Left renal pelvis (tissue), 4 donors: ENCODE results near the gene MYO5A. TPM values are rescaled to one million over a fixed set of nuclear protein-coding genes. Genes with fewer than 3 reads are reported as not detected.
"Not testable (repeated sequence)": the region's sequence is repeated elsewhere in the genome, so short reads cannot be mapped to it uniquely, and the experiment has no call there.

ENCODE experiments used
- DNase-seq, 4 donors: peaks; one replicate each; pipeline ENCODE4 v3.0.0-alpha.2; 2013; ENCODE audit warnings: low read depth in 4 of 4, low spot score in 3 of 4
- polyA plus RNA-seq, 4 donors: library from polyadenylated mRNA; unstranded; fragments of 120-200 nt; gene quantifications; one replicate each; pipeline ENCODE4 v1.2.1, GENCODE V29; 2013; ENCODE audit not compliant: insufficient read length in 4 of 4

The MYO5A gene
- polyA plus RNA-seq, 4 donors = 7.2 to 10.4 (median 8.0) TPM

DNA sequence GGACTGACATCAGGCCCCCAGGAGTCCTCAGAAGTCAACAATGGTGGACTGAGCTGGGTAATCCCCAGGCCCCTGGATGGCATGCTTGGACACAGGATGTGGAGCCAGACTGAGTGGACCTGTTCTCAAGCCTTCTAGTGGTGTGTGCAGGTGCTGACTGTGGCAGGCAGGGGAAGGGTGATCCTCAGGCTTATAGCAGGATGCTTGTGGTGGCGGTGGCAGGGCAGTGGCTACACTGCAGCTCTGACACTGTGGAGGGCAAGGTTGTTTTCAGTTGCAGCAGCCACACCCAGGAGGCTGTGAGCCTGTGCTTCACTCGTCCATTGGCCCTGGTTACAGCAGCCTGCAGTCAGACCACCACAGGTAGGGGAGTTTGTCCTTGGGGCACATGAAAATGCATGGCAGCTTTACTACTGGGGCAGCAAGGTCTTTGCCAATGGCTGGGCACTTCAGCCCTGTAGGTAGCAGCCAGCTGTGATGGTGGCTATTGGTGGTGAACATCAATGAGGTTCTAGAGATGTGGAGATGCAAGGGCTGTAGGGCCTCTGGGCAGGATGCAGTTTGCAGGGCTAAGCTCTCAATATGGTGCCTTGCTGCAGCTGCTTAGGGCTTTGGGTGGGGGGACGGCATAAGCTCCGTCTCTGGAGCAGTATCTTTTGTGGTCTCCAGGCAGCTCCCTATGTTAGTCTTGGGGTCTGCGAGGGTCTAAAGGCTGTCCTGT lies 17.5 kb upstream of the MYO5A start:
- no peak for DNase-seq

DNA sequence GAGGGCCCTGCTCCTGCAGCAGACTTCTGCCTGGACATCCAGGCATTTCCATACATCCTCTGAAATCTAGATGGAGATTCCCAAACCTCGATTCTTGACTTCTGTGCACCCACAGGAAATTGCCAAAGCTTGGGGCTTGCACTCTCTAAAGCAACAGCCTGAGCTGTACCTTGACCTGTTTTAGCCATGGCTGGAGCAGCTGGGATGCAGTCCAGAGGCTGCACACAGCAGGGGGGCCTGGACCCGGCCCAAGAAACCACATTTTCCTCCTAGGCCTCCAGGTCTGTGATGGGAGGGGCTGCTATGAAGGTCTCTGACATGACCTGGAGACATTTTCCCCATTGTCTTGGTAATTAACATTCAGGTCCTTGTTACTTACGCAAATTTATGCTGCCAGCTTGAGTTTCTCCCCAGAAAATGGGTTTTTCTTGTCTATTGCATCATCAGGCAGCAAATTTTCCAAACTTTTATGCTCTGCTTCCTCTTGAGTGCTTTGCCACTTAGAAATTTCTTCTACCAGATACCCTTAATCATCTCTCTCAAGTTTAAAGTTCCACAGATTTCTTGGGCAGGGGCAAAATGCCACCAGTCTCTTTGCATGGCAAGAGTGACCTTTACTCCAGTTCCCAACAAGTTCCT lies 11.8 kb upstream of the MYO5A start:
- DNase-seq = no peak

DNA sequence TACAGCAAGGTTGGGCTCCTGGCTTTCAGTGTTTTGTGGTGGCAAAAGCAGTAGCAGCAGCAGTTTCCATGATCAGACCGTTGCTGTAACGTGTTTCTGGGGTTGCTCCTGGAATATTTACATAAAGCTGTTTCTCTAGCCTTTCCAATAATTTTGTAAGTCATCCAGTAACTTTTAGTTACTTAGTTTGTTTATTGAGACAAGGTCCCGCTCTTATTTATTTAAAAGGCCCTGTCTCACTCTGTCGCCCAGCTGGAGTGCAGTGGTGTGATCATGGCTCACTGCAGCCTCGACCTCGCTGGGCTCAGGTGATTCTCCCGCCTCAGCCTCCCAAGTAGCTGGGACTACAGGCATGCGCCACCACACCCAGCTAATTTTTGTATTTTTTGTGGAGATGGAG lies 8.8 kb upstream of the MYO5A start:
- no peak for DNase-seq

DNA sequence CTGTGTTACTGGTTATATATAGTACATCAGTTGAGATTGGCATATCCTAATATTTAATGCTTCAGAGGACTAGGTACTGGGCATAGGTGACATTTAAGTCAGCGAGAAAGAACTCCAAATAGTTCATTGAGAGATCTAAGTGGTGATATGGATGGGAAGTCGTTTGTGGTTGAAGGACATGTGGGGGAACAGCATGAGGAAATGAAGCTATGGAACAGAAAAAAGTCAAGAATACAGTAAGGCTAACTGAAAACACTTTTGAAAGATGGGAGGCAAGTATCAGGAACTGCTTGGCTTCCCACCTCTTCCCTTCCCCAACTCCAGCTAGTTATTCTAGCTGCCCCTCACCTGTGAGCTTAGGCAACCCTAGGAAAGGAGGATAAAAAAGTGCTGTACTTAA lies 3.7 kb upstream of the MYO5A start:
- DNase-seq = no peak

DNA sequence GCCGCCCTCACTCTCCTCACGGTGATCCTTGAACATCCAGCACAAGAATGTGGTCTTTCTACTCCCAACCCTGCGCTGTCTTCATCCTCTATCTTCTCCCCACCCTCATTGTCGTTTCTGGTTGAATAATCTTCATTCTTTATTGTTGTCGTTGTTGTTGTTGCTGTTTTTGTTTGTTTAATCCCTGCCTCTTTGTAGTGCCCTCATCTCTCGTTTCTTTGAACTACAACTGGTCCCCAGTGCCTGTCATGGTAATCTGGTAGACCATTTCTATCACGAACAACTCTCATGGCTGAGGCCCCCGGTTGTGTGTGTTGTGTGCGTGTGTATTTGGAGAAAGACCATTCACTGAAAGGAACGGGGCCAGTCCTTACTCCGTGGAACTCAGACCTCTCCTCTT lies 1.3 kb upstream of the MYO5A start:
- no peak for DNase-seq

DNA sequence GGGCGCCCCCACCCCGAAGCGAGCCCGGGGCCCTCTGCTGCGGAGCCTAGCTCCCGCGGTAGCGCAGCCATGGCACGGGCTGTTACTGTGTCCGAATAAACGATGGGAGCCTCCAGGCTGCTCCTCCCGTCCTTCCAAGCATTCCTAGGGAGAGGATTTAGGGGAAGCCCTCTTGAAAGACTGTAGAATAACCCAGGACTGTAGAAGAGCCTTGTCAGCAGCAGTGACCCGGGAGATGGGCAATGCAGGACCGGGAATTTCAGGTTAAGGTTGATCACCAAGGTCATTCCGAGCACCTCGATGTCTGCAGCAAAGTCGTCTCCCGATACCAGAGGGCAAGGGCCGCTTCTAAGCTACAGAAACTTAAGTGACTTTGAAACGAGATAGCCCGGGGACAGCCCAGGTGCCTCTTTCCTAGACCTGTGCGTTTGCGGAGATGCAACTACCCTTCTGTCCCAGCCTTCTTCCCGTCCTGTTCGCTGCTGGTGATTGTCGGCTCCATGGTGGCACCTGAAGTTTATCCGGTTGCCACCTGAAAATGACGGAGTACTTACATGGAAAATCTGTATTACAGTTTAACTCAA lies 753 bp upstream of the MYO5A start:
- DNase-seq = peak in 1 of 4 donors; percentile 12

DNA sequence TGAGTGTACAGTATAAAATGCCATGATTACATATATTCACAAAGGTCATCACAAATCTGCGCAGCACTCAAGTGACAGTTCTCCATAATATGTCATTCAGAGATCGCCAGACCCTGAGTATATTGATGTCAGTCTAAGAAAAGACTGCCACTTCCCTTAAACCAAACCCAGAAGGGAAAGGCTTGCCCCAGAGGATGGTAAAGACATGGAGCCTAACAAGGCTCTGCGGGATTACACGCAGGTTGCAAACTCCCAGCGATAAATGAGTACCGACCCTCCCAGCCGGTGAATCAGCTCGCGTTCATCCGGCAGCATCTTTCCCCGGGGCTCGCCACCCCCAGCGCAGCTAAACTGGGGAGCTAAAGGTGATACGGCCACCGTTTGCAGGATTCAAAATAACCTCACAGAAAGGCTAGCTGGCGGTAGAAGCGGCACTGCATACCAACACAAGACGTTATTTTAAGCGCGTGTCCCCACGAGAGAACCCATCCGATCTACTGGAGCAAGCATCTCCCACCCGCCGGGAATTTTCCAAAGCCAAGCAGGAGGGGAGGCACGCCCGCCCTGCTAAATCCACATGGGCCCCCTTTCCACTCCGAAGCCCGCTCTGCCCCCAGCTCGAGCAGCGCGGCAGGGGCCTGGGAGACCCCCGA lies 643 bp downstream of the MYO5A start:
- peak in 2 of 4 donors; percentile 6 to 16 for DNase-seq

DNA sequence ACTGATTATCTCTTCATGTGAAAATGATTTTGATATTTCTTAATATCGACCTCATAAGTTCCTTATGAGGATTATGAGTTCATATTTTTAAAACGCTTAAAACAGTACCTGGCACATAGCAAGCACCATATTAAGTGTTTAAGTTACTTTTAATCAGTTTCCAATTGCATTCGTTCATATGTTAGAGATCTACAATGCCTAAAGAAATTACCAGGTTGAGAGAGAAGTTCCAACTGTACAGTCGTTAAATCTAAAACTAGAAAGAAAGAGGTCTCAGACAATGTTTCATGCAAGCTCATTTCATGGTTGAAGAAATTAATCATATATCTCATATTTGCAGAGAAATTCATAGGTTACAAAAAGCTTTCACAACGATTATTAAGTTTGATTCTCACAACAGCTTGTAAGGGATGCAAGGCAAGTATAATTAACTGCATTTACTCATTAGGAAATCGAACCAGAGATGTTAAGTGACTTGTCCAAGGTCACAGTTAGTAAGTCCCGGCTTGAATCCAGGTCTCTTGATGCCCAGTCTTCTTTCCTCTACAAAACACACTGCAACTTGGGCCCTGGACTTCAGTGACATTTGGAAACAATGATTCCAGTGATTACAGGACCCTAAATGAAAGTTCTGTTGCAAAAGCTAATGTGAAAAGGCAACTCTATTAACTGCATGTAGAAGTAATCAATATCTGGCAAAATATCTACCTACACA lies 1.3 kb downstream of the MYO5A start:
- DNase-seq = no peak

DNA sequence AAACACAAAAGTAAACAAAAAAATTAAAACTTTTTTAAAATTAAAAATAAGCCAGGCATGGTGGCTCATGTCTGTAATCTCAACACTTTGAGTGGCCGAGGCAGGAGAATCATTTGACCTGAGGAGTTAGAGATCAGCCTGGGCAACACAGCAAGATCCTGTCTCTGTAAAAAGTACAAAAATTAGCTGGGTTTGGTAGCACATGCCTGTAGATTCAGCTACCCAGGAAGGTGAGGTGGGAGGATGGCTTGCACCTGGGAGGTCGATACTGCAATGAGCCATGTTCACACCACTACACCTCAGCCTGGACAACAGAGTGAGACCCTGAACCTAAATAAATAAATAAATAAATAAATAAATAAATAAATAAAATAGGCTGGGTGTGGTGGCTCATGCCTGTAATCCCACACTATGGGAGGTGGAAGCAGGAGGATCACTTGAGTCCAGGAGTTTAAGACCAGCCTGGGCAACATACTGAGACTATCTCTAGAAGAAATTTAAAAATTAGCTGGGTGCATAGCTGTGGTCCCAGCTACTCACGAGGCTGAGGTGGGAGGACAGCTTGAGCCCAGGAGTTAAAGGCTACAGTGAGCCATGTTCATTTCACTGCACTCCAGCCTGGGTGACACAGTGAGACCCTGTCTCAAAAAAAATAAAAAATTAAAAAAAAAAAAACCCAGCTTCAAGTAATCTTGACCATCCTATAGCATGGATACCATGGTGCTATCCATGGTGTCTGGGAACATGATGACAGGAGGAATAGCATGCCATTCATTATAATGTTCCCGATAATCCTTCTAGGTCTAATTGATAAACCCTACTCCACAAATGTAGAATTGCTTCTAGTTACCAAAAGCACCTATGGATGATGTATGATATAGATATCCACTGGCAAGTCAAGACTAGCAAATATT lies 4.2 kb downstream of the MYO5A start:
- DNase-seq = no peak

DNA sequence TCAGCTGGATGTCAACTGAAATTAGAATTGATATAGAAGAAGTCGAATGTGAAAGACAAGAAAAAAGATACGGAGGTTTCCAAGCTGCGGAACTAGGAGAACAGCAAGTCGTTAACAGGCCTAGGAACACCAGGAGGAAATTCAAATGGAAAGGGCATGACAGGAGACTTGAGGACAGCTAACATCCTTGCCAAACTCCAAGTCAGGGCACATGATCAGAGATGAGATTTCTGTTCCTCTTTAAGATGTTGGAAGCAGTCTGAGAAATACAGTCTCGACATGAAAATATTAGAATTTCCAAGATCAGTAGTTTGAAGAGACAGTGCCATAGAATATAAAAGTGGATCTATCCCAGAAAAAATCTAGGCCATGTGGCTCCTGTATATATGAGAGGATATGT lies 5.0 kb downstream of the MYO5A start:
- no peak for DNase-seq

DNA sequence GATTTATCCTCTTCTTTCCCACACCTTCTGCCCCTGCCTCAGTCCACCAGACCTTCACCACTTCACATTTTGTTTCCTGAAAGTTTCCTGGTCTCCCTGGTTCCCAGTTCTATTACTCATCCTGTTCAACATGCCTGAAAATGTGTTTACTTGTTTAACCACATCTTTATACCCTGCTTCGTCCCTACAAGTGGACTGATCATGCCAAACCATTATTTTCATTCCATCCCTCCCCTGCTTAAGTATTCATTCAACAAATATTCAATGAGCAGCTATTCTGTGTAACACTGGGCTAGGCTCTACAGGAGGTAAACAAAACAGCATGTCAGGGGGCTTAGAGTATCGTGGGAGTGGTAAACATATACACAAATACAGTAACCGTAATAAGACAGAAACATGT lies 5.5 kb downstream of the MYO5A start:
- no peak for DNase-seq

DNA sequence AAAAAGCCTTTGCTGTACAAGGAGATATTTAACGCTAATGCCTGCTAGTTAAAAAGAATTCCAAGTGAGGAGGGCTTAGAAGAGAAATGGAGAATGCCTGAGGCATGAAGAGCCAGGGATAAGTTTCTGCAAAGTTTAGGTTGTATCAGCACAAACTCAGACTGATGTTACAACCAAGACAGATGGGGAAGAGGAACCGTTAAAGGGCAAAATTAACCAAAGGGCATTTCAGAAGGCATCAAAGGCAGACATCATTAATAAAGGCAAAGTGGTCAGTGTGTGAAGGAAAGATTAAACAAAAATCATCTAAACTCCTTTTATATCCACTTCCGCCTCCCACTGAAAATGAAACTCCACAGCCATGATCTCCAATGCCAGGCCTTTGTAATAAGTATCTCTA lies 7.0 kb downstream of the MYO5A start:
- DNase-seq = no peak

DNA sequence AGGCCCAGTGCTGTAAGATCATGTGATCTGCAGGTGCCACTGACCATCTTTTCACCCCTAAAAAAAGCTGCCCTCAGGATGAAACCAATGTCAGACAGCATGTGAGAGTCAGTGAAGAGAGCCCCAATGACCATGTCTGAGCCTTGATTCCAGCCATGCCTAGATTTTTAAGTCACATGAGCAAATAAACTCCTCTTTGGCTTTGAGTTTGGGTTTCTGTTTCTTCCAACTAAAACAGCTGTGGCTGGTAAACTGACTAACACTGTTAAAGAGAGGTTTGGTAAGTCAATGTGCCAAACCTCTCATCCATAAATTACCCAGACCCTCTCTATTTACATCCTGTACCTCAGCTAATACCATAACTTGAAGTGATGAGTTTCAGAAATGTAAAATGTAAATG lies 8.3 kb downstream of the MYO5A start:
- no peak for DNase-seq

DNA sequence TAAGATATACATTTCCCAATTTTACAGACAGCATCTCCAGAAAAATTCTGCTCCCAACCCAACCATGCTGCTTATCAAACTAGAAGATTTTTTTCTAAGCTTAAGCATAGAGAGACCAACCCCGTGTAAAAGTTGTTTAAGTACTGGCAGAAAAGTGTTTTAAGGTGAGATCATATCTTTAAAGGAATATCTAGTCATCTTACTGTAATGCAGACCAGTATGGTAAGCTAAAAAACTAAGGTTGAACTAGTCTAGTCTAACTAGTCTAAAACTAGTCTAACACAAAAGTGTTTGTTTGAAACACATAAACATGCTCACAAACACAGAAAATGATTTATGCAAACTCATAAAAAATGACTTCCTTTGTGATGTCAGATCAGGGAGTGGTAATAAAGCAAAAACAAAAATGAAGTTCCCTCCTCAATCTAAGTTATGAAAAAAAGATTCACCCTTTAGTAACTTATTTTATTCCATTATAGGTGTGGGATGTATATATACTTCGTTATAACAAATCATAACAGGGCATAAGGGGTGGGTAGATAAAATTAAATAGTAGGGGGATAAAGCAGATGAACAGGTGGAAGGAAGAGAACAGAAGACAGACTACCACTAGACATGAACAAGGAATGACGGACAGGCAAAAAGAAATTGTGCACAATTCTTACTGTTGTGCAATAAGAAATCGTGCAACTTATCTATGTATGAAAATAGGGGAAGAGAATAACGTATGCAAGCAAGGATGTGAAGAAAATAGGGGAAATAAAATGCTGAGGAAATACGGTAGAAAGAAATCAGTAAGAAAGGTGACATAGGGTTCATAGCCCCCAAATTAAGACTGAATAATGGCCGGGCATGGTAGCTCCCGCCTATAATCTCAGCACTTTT lies 10.0 kb downstream of the MYO5A start:
- no peak for DNase-seq

DNA sequence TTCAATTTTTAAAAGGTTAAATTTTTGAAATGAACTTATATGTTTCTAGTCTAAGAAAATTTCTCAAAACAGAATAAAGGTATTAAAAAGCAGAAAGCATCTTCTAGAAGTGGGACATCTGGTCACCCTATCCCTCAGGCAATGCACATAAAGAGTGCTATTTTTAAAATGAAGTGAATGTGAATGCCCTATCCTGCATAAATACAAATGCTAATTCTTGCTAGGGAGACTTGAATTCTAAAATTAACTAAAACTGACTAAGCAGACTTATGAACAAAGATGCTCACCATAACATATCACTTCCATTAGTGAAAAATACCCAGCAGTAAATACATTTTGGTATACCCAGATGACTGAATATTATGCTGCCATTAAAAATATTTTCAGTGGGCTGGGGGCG lies 11.7 kb downstream of the MYO5A start:
- DNase-seq = no peak

DNA sequence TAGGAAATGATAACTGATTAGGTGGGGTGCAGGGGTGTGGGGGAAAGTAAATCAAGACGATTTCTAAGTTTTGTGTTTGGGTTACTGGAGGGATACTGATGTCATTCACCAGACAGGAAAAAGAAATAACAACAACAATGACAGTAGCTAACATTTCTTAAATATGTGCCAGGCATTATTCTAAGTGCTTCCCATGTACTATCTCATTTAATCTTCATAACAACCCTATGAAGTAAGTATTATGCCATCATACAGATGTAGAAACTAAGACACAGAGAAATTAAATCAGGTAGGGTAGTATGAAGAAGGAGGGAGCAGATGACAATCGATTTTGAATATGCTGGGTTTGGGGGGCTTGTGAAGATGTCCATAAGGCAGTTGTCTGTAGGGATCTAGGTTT lies 13.3 kb downstream of the MYO5A start:
- DNase-seq = no peak

DNA sequence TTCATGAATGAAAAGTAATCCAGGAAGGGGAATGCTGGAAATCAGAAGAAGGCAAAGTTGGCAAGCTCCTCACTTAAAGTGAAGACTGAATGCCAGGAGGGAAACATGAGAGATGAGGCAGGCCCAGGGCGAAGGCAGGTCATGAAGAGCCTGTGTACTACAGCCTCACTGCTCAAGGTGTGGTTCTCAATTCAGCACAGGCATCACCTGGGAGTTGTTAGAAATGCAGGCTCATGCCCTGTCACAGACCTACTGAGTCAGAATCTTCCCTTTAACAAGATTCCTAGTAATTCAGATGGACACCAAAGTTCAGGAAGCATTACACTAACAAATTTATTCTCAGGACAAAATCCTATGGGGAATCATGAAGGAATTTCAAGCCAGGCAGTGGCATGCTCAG lies 14.2 kb downstream of the MYO5A start:
- DNase-seq = no peak

DNA sequence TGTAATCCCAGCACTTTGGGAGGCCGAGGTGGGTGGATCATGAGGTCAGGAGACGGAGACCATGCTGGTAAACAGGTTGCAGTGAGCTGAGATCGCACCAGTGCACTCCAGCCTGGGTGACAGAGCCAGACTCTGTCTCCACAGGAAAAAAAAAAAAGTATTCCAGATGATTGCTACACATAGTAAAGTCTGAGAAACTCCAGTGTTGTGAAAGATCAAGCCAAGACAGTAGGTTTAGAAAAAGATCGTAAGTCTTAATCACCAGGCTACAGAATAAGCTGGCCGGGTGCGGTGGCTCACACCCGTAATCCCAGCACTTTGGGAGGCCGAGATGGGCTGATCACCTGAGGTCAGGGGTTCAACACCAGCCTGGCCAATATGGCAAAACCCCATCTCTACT lies 15.8 kb downstream of the MYO5A start:
- DNase-seq = not testable (repeated sequence)

DNA sequence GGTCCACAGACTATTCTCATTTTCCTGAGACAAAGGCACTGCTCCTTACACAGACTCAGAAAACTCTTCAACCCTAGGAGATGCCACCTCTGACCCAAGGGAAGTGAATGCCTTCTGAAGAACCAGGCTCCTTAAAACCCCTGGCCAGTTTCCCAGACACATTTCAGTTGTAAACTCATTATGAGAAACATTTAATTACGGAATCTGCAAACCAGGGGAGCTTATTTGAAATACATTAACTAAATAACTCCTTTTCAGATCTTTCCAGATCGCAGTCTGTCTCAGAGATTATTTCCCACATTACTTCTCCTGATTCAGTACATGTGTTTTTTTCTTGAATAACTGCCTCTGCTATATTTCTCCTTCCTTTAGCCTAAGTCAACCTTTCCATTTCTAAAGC lies 17.6 kb downstream of the MYO5A start:
- no peak for DNase-seq
